Astrocyte of the cerebellum (primary cell): ENCODE data around the gene RBMX.

Experiments used
- DNase-seq: peaks from one replicate; pipeline ENCODE4 v3.0.0-alpha.2; 2011; ENCODE audit warnings: low read depth
- H3K4me3 ChIP-seq: 2 replicates; pipeline ENCODE4 v1.5.1; 2011; ENCODE audit warnings: mild to moderate bottlenecking, low read depth, low read length, moderate library complexity
- in situ Hi-C: cut with HindIII; loops from 2 replicates; pipeline ENCODE4 v1.10.0; 2017; ENCODE audit warnings: low sequenced_read_pairs
- TF ChIP-seq, protein P1 (sequence below): IDR thresholded peaks from 2 replicates; pipeline ENCODE4 v1.5.1; 2012; ENCODE audit warnings: low read length, low read depth, moderate library complexity, mild to moderate bottlenecking; ENCODE audit errors: missing control alignments

The RBMX gene

DNA sequence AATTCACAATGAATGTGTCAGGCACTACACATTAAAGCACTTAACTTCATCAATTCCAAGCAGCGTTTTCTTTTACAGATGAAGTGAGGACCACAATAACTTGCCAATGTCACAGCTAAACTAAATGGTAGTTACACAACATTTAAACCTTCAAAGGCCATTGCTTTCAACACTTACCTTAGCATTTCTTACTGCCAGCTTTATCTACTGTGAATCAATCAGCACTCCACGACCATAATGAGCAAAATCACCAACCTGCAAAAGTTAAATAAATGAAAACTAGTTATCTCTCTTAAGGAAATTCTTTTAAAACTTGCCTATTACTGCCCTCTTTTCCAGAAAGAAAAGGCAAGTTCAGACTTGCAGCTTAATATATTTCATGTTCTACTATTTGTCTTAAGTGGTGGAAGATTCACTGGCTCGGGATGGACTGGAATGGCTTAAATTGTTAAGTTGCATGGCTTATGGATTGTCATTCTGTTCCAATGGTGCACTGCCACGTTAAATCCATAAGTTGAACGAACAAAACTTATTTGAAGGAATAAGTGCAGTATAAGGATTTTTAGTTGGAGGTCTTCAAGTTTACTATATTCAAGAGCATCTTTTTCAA, 8.3 kb downstream of the RBMX start:
- DNase-seq: no peak
- H3K4me3 ChIP-seq: no peak overlapping the region
- in situ Hi-C loops: no loop called here
- TF ChIP-seq, protein P1, sequence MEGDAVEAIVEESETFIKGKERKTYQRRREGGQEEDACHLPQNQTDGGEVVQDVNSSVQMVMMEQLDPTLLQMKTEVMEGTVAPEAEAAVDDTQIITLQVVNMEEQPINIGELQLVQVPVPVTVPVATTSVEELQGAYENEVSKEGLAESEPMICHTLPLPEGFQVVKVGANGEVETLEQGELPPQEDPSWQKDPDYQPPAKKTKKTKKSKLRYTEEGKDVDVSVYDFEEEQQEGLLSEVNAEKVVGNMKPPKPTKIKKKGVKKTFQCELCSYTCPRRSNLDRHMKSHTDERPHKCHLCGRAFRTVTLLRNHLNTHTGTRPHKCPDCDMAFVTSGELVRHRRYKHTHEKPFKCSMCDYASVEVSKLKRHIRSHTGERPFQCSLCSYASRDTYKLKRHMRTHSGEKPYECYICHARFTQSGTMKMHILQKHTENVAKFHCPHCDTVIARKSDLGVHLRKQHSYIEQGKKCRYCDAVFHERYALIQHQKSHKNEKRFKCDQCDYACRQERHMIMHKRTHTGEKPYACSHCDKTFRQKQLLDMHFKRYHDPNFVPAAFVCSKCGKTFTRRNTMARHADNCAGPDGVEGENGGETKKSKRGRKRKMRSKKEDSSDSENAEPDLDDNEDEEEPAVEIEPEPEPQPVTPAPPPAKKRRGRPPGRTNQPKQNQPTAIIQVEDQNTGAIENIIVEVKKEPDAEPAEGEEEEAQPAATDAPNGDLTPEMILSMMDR: no peak

DNA sequence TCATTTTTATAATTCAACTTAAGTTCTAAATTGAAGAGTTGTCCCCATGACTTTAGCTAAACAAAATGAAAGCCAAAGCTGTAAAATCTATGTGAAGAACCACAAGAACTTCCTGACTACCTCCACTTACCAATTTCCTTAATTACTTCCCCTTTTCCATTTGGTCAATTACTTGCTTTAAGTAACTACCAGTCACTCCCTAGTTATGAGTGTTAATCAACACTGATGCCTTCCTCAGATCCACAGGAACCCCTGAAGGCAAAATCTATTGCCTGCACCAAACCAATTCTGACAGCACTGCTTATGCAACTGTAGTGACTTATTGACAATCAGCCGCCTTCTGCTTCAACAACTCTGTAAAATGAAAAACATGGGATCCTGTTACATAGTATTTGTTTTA, 10.5 kb downstream of the RBMX start:
- TF ChIP-seq, protein P1: no peak
- in situ Hi-C loops: no loop called here
- DNase-seq: no peak
- H3K4me3 ChIP-seq: no peak overlapping the region

DNA sequence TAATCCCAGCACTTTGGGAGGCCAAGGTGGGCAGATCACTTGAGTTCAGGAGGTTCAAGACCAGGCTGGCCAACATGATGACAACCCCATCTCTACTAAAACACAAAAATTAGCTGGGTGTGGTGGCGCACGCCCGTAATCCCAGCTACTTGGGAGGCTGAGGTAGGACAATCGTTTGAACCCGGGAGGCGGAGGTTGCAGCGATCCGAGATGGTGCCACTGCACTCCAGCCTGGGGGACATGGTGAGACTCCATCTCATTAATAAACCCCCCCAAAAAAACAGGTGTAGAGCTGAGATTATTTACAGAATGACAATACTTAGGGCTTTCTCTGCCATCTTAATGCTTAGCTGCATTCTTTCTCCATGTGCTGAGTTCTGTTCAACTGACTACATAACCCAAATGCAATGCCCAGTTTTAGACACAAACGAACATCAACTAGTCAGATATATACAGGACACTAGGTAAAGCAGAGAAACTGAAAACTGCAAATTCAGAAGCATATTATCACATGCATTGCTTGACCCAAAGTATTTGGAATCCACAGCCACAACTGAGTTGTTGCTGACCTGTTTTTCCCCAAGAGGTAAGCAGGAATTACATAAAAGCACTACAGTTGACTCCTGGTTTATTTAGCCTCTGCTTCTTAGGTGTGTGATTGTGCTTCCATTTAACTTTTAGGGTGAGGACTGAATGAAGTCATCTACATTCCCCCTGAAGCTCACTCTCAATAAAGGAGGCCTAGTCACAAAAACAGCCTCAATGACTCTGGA, 12.1 kb downstream of the RBMX start:
- TF ChIP-seq, protein P1: no peak
- no peak overlapping the region for H3K4me3 ChIP-seq
- no peak for DNase-seq
- in situ Hi-C loops: no loop called here

DNA sequence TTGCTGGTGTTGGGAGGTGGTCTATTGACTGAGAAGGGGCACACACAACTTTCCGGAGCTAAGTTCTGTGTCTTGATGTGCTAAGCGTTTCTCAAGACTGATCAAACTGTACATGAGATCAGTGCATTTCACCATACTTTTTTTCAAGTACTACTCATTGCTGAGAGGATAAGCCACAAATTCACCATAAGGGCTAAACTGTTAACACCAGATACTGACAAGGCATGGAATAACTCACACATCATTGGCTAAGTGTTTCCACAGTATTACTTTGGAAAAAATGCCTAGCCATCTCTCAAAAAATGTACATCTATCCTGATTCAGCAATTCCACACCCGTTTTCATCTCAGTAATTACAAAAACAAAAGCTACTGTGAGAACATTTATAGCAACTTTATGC, 13.0 kb downstream of the RBMX start:
- no peak overlapping the region for H3K4me3 ChIP-seq
- TF ChIP-seq, protein P1: no peak
- in situ Hi-C loops: no loop called here
- DNase-seq: no peak

- in situ Hi-C loops: no loop called here
- no peak for DNase-seq
- H3K4me3 ChIP-seq: no peak overlapping the region
- TF ChIP-seq, protein P1: no peak
Observed at GRCh38 chrX:136867096-136867491, 13.4 kb downstream of the RBMX start.

DNA sequence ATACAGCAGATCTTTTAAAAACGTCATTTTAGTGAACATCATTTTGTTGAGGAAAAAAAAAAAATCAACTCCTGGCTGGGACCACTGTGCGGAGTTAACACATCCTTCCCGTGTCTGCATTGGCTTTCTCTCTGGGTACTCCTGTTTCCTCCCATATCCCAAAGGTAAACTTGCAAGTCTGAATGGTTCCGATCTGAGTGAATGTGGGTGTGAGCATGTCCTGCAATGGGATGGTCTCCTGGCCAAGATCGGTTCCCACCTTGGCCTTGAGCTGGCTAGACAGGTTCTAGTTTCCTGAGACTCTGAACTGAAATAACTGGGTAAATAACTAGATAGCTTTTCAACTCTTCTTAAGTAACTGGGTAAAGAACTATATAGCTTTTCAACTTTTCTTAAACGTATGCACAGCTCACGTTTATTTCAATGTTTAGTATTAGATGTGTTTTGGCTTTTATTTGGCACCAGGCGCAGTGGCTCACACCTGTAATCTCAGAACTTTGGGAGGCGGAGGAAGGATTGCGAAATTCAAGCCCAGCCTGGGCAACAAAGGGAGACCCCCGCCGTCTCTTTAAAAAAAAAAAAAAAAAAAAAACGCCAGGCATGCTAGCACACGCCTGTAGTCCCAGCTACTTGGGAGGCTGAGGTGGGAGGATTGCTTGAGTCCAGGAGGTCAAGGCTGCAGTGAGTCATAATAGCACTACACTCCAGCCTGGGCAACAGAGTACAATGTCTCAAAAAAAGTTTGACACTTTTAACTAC, 14.0 kb downstream of the RBMX start:
- TF ChIP-seq, protein P1: no peak
- in situ Hi-C loops: no loop called here
- DNase-seq: no peak

More for the DNA sequence above, 14.0 kb downstream of the RBMX start:
- no peak overlapping the region for H3K4me3 ChIP-seq
